ENCODE data around the gene TAS2R38. TPM values are rescaled to one million over a fixed set of nuclear protein-coding genes. Genes with fewer than 3 reads are reported as not detected.

The TAS2R38 gene
- total RNA-seq, 1 experiment from 2014 or later: not detected

DNA sequence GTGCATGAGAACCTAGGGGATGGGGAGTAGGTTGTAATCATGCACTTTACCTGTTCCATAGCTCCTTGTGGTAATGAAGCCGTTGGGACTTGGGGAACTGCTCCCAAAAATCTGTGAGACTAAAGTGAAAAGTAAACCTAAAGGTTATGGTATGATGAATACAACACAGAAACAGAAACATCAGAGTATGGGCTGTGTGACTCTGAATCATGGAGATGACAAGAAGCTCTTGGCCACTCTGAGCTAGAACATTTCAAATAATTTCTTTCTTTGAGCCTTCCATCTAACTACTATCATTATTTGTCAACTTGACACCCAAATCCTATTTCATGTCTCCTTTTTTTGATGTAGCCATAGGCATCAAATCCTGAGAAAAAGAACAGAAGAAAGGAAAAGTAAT is 29.7 kb downstream of the TAS2R38 start:
- no peak overlapping the region for H3K4me3 ChIP-seq (replicated peaks in 1 of 2; ENCODE audit: low read depth in 1 of 2, low read length in 2 of 2)
- intact Hi-C loops (cut with micrococcal nuclease): no loop called here
- no peak overlapping the region for H3K9ac ChIP-seq (ENCODE audit: low read length)
- no peak overlapping the region for H3K27ac ChIP-seq (ENCODE audit: low read depth, low read length)
- no peaks in the 10 kb centered on the region for H3K4me1 ChIP-seq (ENCODE audit: control insufficient read depth in 1 of 2, insufficient read depth in 2 of 2, low read length in 2 of 2)
- H2AFZ ChIP-seq (ENCODE audit: low read depth, low read length, poor library complexity, severe bottlenecking): no peak overlapping the region
- no peaks in the 10 kb centered on the region for H3K9me2 ChIP-seq (ENCODE audit: insufficient read depth)
- H4K20me1 ChIP-seq (ENCODE audit: insufficient read depth): no peaks in the 10 kb centered on the region
- H3K79me2 ChIP-seq (ENCODE audit: insufficient read depth, low read length): no peaks in the 10 kb centered on the region
- ChIA-PET RAD21 (ENCODE audit: low non-redundant PET in 1 of 2, low total read pairs in 2 of 2, uncharacterized antibody in 2 of 2, unreplicated experiment in 2 of 2) (no interaction called here), CTCF (no interaction called here), POLR2A (no interaction called here)
- DNase-seq (ENCODE audit: low read depth, low spot score): no peak
- no peak for TF ChIP-seq SIN3A (IDR thresholded peaks at IDR 0.05; ENCODE audit: low read depth)
- no peak for TF ChIP-seq POLR2A (IDR thresholded peaks at IDR 0.05; ENCODE audit: borderline replicate concordance, extremely low read depth, insufficient read depth, insufficient read length)
- no peak for TF ChIP-seq SRF (IDR thresholded peaks at IDR 0.05; ENCODE audit: low read depth)
- TF ChIP-seq, protein P1, sequence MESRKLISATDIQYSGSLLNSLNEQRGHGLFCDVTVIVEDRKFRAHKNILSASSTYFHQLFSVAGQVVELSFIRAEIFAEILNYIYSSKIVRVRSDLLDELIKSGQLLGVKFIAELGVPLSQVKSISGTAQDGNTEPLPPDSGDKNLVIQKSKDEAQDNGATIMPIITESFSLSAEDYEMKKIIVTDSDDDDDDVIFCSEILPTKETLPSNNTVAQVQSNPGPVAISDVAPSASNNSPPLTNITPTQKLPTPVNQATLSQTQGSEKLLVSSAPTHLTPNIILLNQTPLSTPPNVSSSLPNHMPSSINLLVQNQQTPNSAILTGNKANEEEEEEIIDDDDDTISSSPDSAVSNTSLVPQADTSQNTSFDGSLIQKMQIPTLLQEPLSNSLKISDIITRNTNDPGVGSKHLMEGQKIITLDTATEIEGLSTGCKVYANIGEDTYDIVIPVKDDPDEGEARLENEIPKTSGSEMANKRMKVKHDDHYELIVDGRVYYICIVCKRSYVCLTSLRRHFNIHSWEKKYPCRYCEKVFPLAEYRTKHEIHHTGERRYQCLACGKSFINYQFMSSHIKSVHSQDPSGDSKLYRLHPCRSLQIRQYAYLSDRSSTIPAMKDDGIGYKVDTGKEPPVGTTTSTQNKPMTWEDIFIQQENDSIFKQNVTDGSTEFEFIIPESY (IDR thresholded peaks at IDR 0.05; ENCODE audit: extremely low read depth, insufficient replicate concordance, low read length): no peak
- no peak for TF ChIP-seq TCF7L2 (IDR thresholded peaks at IDR 0.05; ENCODE audit: borderline replicate concordance, extremely low read depth, insufficient read depth, insufficient read length)
- TF ChIP-seq ZFX (IDR thresholded peaks at IDR 0.05): no peak
- no peak for TF ChIP-seq EZH2 (IDR thresholded peaks at IDR 0.05)
- no peak for TF ChIP-seq YY1 (IDR thresholded peaks at IDR 0.05; ENCODE audit: extremely low read depth, insufficient replicate concordance, low read depth, low read length)
- TF ChIP-seq ELF1 (IDR thresholded peaks at IDR 0.05; ENCODE audit: borderline replicate concordance, low read depth): no peak
- no peak for TF ChIP-seq CBX3 (IDR thresholded peaks at IDR 0.05; ENCODE audit: low read depth)
- peaks cover 0 to 3% of the 10 kb centered on the region in 2 experiments; a peak in 1 of 4 replicates for H3K9me3 ChIP-seq (ENCODE audit: control insufficient read depth in 1 of 2, insufficient read depth in 1 of 2, low read depth in 1 of 2, low read length in 2 of 2)
- no peaks in the 10 kb centered on the region for H3K36me3 ChIP-seq (ENCODE audit: control insufficient read depth in 1 of 2, insufficient read depth in 2 of 2, low read length in 2 of 2)
- H3K4me2 ChIP-seq (ENCODE audit: low read length): no peak overlapping the region
- ATAC-seq: no peak
- no TSS peak for BruUV-seq (replicated peaks)
- no peaks in the 10 kb centered on the region for H3K27me3 ChIP-seq (ENCODE audit: insufficient read depth, low read length)

Data from HCT116 (cell line).